IMR-90 (cell line): ENCODE results near the gene ERGIC1. TPM values are rescaled to one million over a fixed set of nuclear protein-coding genes. Genes with fewer than 3 reads are reported as not detected.

Experiments used
- ATAC-seq: fragments of 200-7000 bp; cut with Tn5 transposase; 2 replicates; pipeline ENCODE4 v1.9.1; 2020; ENCODE audit warnings: low read depth, mild to moderate bottlenecking, moderate library complexity
- BruUV-seq: library from RNA; stranded (reverse); fragments of 400-500 nt; replicated peaks from 2 replicates; lab custom pipeline; 2021; lab: Mats Ljungman, UMichigan
- CTCF ChIA-PET: fragments of 300-600 bp; formaldehyde crosslinking; extraction: SDS; loops from one replicate; lab custom pipeline; 2021; ENCODE audit warnings: antibody characterized with exemption; lab: Yijun Ruan, JAX
- POLR2A ChIA-PET: fragments of 300-600 bp; sonication (Branson Sonifier 250); formaldehyde crosslinking; loops from one replicate; lab custom pipeline; 2022; ENCODE audit warnings: antibody characterized with exemption; ENCODE audit not compliant: unreplicated experiment; lab: Charles Lee
- DNase-seq: peaks from one replicate; pipeline ENCODE4 v3.0.0; 2013
- H2AFZ ChIP-seq: replicated peaks from 2 replicates; pipeline ENCODE3; 2013; ENCODE audit warnings: low read length, mild to moderate bottlenecking; ENCODE audit not compliant: poor library complexity
- H2AK5ac ChIP-seq: 2 replicates; pipeline ENCODE4 v1.6.1; 2013; ENCODE audit warnings: low read depth, low read length, inconsistent platforms
- H2AK9ac ChIP-seq: replicated peaks from 2 replicates; pipeline ENCODE3; 2013; ENCODE audit warnings: mild to moderate bottlenecking, low read depth, low read length, moderate library complexity; ENCODE audit not compliant: poor library complexity
- H2BK120ac ChIP-seq: 2 replicates; pipeline ENCODE4 v1.6.1; 2013; ENCODE audit warnings: low read depth, low read length, inconsistent platforms
- H2BK15ac ChIP-seq: 3 replicates; pipeline ENCODE4 v1.6.1; 2013; ENCODE audit warnings: low read depth, low read length, inconsistent platforms
- H2BK20ac ChIP-seq: 2 replicates; pipeline ENCODE4 v1.6.1; 2013; ENCODE audit warnings: low read depth, mild to moderate bottlenecking, inconsistent platforms, low read length, moderate library complexity
- H2BK5ac ChIP-seq: 2 replicates; pipeline ENCODE4 v1.6.1; 2013; ENCODE audit warnings: mild to moderate bottlenecking, low read depth, low read length, inconsistent platforms; ENCODE audit not compliant: poor library complexity, severe bottlenecking
- H3K14ac ChIP-seq: replicated peaks from 2 replicates; pipeline ENCODE4 v1.6.1; 2013; ENCODE audit warnings: low read depth, low read length, inconsistent platforms
- H3K18ac ChIP-seq: 2 replicates; pipeline ENCODE4 v1.6.1; 2013; ENCODE audit warnings: low read depth, low read length, control low read depth
- H3K23ac ChIP-seq: 2 replicates; pipeline ENCODE4 v1.6.1; 2013; ENCODE audit warnings: low read depth, low read length, inconsistent platforms
- H3K27ac ChIP-seq: 2 replicates; pipeline ENCODE4 v1.5.1; 2013; ENCODE audit warnings: mild to moderate bottlenecking, control low read depth, low read length; ENCODE audit not compliant: insufficient read depth
- H3K27me3 ChIP-seq: 2 replicates; pipeline ENCODE4 v1.6.1; 2013; ENCODE audit warnings: low read length; ENCODE audit not compliant: control insufficient read depth, insufficient read depth
- H3K36me3 ChIP-seq: 2 replicates; pipeline ENCODE4 v1.6.1; 2013; ENCODE audit warnings: low read length, mixed read lengths; ENCODE audit not compliant: control insufficient read depth, insufficient read depth
- H3K4ac ChIP-seq: 2 replicates; pipeline ENCODE4 v1.6.1; 2013; ENCODE audit warnings: low read depth, low read length, inconsistent platforms
- H3K4me1 ChIP-seq: 2 replicates; pipeline ENCODE4 v1.6.1; 2013; ENCODE audit warnings: low read length, mixed read lengths; ENCODE audit not compliant: control insufficient read depth, insufficient read depth
- H3K4me2 ChIP-seq: 2 replicates; pipeline ENCODE4 v1.6.1; 2013; ENCODE audit warnings: low read depth, mild to moderate bottlenecking, control low read depth, low read length, moderate library complexity
- H3K4me3 ChIP-seq: 2 replicates; pipeline ENCODE4 v1.5.1; 2013; ENCODE audit warnings: low read depth, mild to moderate bottlenecking, control low read depth, low read length, moderate library complexity; ENCODE audit not compliant: insufficient read depth
- H3K56ac ChIP-seq: 2 replicates; pipeline ENCODE4 v1.6.1; 2013; ENCODE audit warnings: low read length, inconsistent platforms; ENCODE audit not compliant: insufficient read depth; ENCODE audit errors: extremely low read depth
- H3K79me1 ChIP-seq, 2 experiments: 2 replicates each; pipeline ENCODE4 v1.6.1; 2013; ENCODE audit warnings: low read length in 2 of 2, inconsistent platforms in 1 of 2, low read depth in 1 of 2
- H3K9ac ChIP-seq: 2 replicates; pipeline ENCODE4 v1.6.1; 2013; ENCODE audit warnings: low read depth, low read length, control low read depth
- H3K9me1 ChIP-seq: 2 replicates; pipeline ENCODE4 v1.6.1; 2013; ENCODE audit warnings: low read length, inconsistent platforms; ENCODE audit not compliant: insufficient read depth
- H3K9me3 ChIP-seq: 2 replicates; pipeline ENCODE4 v1.6.1; 2013; ENCODE audit warnings: low read length; ENCODE audit not compliant: control insufficient read depth, insufficient read depth
- H4K20me1 ChIP-seq: 2 replicates; pipeline ENCODE4 v1.6.1; 2013; ENCODE audit warnings: low read length, inconsistent platforms; ENCODE audit not compliant: insufficient read depth
- H4K5ac ChIP-seq: 2 replicates; pipeline ENCODE4 v1.6.1; 2013; ENCODE audit warnings: mild to moderate bottlenecking, low read depth, low read length, control low read depth
- H4K8ac ChIP-seq, 2 experiments: 2 replicates each; pipeline ENCODE4 v1.6.1; 2013; ENCODE audit warnings: low read depth in 2 of 2, low read length in 2 of 2, control low read depth in 1 of 2, inconsistent platforms in 1 of 2
- H4K91ac ChIP-seq: 2 replicates; pipeline ENCODE4 v1.6.1; 2013; ENCODE audit warnings: low read depth, low read length, inconsistent platforms; ENCODE audit not compliant: insufficient read depth
- BHLHE40 ChIP-seq: fragments of 150-350 bp; IDR thresholded peaks from 2 replicates; pipeline ENCODE4 v1.6.1; 2016; ENCODE audit warnings: mild to moderate bottlenecking, low read depth, low read length
- FOS ChIP-seq: fragments of 150-350 bp; IDR thresholded peaks from 2 replicates; pipeline ENCODE4 v1.6.1; 2016; ENCODE audit warnings: low read depth, low read length
- NFE2L2 ChIP-seq: fragments of 150-350 bp; IDR thresholded peaks from 2 replicates; pipeline ENCODE4 v1.6.1; 2016; ENCODE audit warnings: low read depth, mild to moderate bottlenecking, low read length
- RCOR1 ChIP-seq: IDR thresholded peaks from 2 replicates; pipeline ENCODE4 v1.6.1; 2012; ENCODE audit warnings: mild to moderate bottlenecking, low read length, improper control_type of control experiment; ENCODE audit not compliant: insufficient replicate concordance
- WGBS, 2 experiments: methylation state at CpG; one replicate each; pipeline versions ENCODE4 v1.1.5 to v1.1.7; 2013; ENCODE audit warnings: missing lambda C conversion rate in 2 of 2; ENCODE audit not compliant: insufficient read length in 1 of 2; ENCODE audit errors: extremely low coverage in 2 of 2; 5-methylcytosine and 5-hydroxymethylcytosine counted together
- dilution Hi-C: fragments of 300-500 bp; cut with HindIII; formaldehyde crosslinking; loops from one replicate; pipeline ENCODE4 v1.14.3; 2018; ENCODE audit warnings: low sequenced_read_pairs; ENCODE audit not compliant: unreplicated experiment
- in situ Hi-C: fragments of 300-500 bp; cut with MboI; formaldehyde crosslinking; loops from 3 replicates; pipeline ENCODE4 v1.14.3; 2019; ENCODE audit warnings: low sequenced_read_pairs, inconsistent platforms, mixed read lengths
- intact Hi-C: fragments of 100-400 bp; cut with micrococcal nuclease; formaldehyde crosslinking; loops from 2 replicates; pipeline ENCODE4 v1.10.0; 2022
- polyA plus RNA-seq, 3 experiments: library from polyadenylated mRNA; depleted of rRNA; stranded (reverse); fragments of >200 nt; gene quantifications; 2 replicates each; pipeline ENCODE4 v1.2.3, GENCODE V29; 2012; ENCODE audit warnings: low replicate concordance in 1 of 3
- total RNA-seq: library from RNA; depleted of rRNA; stranded (reverse); fragments of >200 nt; gene quantifications from 2 replicates; pipeline ENCODE4 v1.2.3, GENCODE V29; 2012

The ERGIC1 gene
- total and polyA plus RNA-seq, 2 of the 4 experiments (the other 2 are of a cell fraction): 134 to 192 TPM

DNA sequence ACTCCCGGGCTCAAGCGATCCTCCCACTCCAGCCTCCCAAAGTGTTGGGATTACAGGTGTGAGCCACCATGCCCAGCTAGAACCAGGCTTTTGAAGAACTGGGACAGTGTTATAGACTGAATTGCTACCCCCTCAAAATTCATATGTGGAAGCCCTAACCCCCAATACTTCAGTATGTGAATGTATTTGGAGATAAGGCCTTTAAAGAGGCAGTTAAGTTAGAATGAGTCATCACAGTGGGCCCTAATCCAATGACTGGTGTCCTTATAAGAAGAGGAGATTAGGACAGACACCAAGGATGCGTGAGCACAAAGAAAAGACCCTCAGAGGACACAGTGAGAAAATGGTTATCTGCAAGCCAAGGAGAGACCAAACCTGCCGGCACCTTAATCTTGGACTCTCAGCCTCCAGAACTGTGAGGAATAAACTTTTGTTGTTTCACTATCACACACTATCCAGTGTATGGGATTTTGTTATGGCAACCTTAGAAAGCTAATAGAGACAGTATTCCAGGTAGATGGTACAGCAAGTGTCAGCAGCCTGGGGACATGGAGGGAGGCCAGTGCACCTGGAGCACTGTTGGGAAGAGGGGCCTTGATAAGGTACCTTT, 31.4 kb upstream of the ERGIC1 start:
- H3K4me1 ChIP-seq: peaks cover 40% of the 10 kb centered on the region
- dilution Hi-C loops: no loop called here

More for the DNA sequence above, 31.4 kb upstream of the ERGIC1 start:
- H3K23ac ChIP-seq: peak overlapping the region; percentile 78; the same call in 1 of the 2 replicates
- DNase-seq (peak; percentile 83), ATAC-seq (no peak)
- H4K5ac ChIP-seq: peak overlapping the region; percentile 86
- peak overlapping the region; percentile 71 for H3K14ac ChIP-seq
- peak overlapping the region; percentile 78 for H2AFZ ChIP-seq
- peak overlapping the region; percentile 95 for H2BK120ac ChIP-seq
- POLR2A ChIA-PET: no interaction called here
- peak overlapping the region; percentile 95; the same call in 1 of the 2 replicates for H3K18ac ChIP-seq
- H2BK20ac ChIP-seq: peak overlapping the region; percentile 95
- H3K27ac ChIP-seq: peak overlapping the region; percentile 53
- H2BK5ac ChIP-seq: peak overlapping the region; percentile 97
- TF ChIP-seq BHLHE40 (peak; percentile 19; the same call in 1 of the 2 replicates), NFE2L2 (0 out of 2 replicates have a peak, but pooled peaks have one; percentile 5), FOS (peak; percentile 84), RCOR1 (no peak)
- H3K56ac ChIP-seq: no peak overlapping the region
- H4K8ac ChIP-seq: peak overlapping the region; percentile 53 to 72
- H3K9me3 ChIP-seq: no peaks in the 10 kb centered on the region
- H3K79me1 ChIP-seq: peaks cover 24 to 50% of the 10 kb centered on the region in 2 experiments
- H3K9ac ChIP-seq: no peak overlapping the region
- CTCF ChIA-PET: no interaction called here
- H3K4me2 ChIP-seq: peak overlapping the region; percentile 32; the same call in 1 of the 2 replicates
- peak overlapping the region; percentile 97 for H4K91ac ChIP-seq
- peak overlapping the region; percentile 94 for H3K4ac ChIP-seq
- intact Hi-C loops: no loop called here
- H3K4me3 ChIP-seq: no peak overlapping the region
- H4K20me1 ChIP-seq: no peaks in the 10 kb centered on the region
- H3K9me1 ChIP-seq: peaks cover 38% of the 10 kb centered on the region
- H2BK15ac ChIP-seq: peak overlapping the region; percentile 95
- no peaks in the 10 kb centered on the region for H3K27me3 ChIP-seq
- WGBS, 2 experiments: no CpG with 5 or more reads among the region's 4 CpGs
- in situ Hi-C loops: no loop called here
- H2AK5ac ChIP-seq: peak overlapping the region; percentile 96
- no TSS peak for BruUV-seq
- peak overlapping the region; percentile 80 for H2AK9ac ChIP-seq
- no peaks in the 10 kb centered on the region for H3K36me3 ChIP-seq
